ENCODE data around the gene TMEM238.

TMEM238 gene

GRCh38 chr19:55353803-55354697 lies 30.0 kb downstream of the TMEM238 start:
- H3K4me3 ChIP-seq (ENCODE audit: low read length in 2 of 2): peak overlapping the region; percentile 38 to 62
- no peaks in the 10 kb centered on the region for H3K9me3 ChIP-seq (ENCODE audit: control insufficient read depth in 2 of 2, low read length in 2 of 2)
- H3K4me1 ChIP-seq (ENCODE audit: control insufficient read depth, insufficient read depth, low read length): peaks cover 6% of the 10 kb centered on the region
- H3K27me3 ChIP-seq (ENCODE audit: control insufficient read depth in 1 of 2, insufficient read depth in 2 of 2, low read length in 2 of 2): peaks cover 46 to 50% of the 10 kb centered on the region in 2 donors
- H3K27ac ChIP-seq (ENCODE audit: low read length): no peak overlapping the region
- H3K9ac ChIP-seq (ENCODE audit: low read length in 2 of 2): no peak overlapping the region
- no peaks in the 10 kb centered on the region for H3K36me3 ChIP-seq (ENCODE audit: control insufficient read depth in 2 of 2, insufficient read depth in 2 of 2, low read length in 2 of 2)

DNA sequence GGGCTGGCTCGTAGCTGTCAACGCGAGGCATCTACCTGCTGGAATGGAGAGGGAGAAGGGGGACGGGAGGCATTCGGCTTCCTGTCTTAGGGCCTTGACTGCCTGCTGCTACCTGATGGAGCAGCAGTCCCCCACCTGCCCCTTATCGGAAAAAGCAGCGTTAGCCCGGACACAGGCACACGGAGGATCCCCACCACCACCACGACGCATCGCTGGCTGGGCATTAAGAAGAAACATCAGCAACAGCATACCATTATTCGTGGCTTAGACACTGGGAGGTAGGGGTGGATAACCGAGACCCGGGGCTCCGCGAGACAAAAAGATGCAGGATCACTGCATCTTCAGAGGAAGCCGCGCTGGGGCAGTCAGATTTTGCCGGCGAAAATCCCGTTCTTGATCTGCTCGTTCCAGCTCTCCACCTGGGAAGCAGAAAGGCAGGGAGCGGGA lies 30.7 kb downstream of the TMEM238 start:
- H3K27ac ChIP-seq (ENCODE audit: low read length): no peak overlapping the region
- peaks cover 46 to 50% of the 10 kb centered on the region in 2 donors for H3K27me3 ChIP-seq (ENCODE audit: control insufficient read depth in 1 of 2, insufficient read depth in 2 of 2, low read length in 2 of 2)
- no peaks in the 10 kb centered on the region for H3K9me3 ChIP-seq (ENCODE audit: control insufficient read depth in 2 of 2, low read length in 2 of 2)
- peak overlapping the region; percentile 38 to 62 for H3K4me3 ChIP-seq (ENCODE audit: low read length in 2 of 2)
- H3K4me1 ChIP-seq (ENCODE audit: control insufficient read depth, insufficient read depth, low read length): peaks cover 6% of the 10 kb centered on the region
- H3K9ac ChIP-seq (ENCODE audit: low read length in 2 of 2): no peak overlapping the region
- no peaks in the 10 kb centered on the region for H3K36me3 ChIP-seq (ENCODE audit: control insufficient read depth in 2 of 2, insufficient read depth in 2 of 2, low read length in 2 of 2)

GRCh38 chr19:55352549-55353145 lies 31.4 kb downstream of the TMEM238 start:
- H3K9me3 ChIP-seq (ENCODE audit: control insufficient read depth in 2 of 2, low read length in 2 of 2): no peaks in the 10 kb centered on the region
- no peak overlapping the region for H3K4me3 ChIP-seq (ENCODE audit: low read length in 2 of 2)
- no peaks in the 10 kb centered on the region for H3K36me3 ChIP-seq (ENCODE audit: control insufficient read depth in 2 of 2, insufficient read depth in 2 of 2, low read length in 2 of 2)
- H3K4me1 ChIP-seq (ENCODE audit: control insufficient read depth, insufficient read depth, low read length): peaks cover 6% of the 10 kb centered on the region
- H3K27ac ChIP-seq (ENCODE audit: low read length): no peak overlapping the region
- H3K9ac ChIP-seq (ENCODE audit: low read length in 2 of 2): no peak overlapping the region
- peaks cover 46 to 50% of the 10 kb centered on the region in 2 donors for H3K27me3 ChIP-seq (ENCODE audit: control insufficient read depth in 1 of 2, insufficient read depth in 2 of 2, low read length in 2 of 2)

GRCh38 chr19:55352040-55352439 lies 32.1 kb downstream of the TMEM238 start:
- Histone ChIP-seq H3K27me3 (ENCODE audit: control insufficient read depth in 1 of 2, insufficient read depth in 2 of 2, low read length in 2 of 2) (peaks cover 42 to 50% of the 10 kb centered on the region in 2 donors), H3K27ac (ENCODE audit: low read length) (no peak overlapping the region), H3K4me1 (ENCODE audit: control insufficient read depth, insufficient read depth, low read length) (peaks cover 6% of the 10 kb centered on the region), H3K9ac (ENCODE audit: low read length in 2 of 2) (no peak overlapping the region), H3K36me3 (ENCODE audit: control insufficient read depth in 2 of 2, insufficient read depth in 2 of 2, low read length in 2 of 2) (no peaks in the 10 kb centered on the region), H3K4me3 (ENCODE audit: low read length in 2 of 2) (no peak overlapping the region), H3K9me3 (ENCODE audit: control insufficient read depth in 2 of 2, low read length in 2 of 2) (no peaks in the 10 kb centered on the region)

DNA sequence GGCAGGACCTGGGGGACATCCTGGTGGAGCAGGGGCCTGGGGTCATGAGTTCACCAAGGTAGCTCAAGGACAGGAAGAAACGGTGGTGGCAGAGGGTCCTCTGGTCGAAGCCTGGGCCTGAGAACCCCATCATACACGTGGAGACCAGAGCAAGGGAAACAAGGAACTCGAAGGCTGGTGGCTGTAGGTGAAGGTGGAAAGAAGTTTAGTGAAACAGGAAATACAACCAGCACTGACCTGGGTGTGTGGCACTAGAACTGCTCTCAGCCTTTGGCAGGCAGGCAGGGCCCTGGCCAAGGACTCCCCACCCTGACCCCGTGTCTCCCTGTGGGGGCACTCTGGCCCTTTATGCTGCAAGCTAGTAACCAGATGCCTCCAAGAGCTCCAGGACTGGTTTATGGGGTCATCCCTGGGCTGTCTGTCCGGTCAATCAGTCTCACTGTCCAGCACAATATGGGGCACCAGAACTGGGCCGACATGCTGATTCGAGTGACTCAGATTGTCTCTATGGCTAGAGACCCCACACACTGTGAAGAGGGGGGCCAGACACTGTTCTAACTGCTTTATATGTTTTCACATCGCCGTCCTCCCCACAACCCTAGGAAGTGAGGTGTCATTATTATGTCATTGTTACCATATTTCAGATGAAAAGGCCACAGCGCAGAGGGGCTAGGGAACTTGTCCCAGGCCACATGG lies 33.3 kb downstream of the TMEM238 start:
- H3K27ac ChIP-seq (ENCODE audit: low read length): no peak overlapping the region
- no peak overlapping the region for H3K9ac ChIP-seq (ENCODE audit: low read length in 2 of 2)
- peaks cover 39 to 50% of the 10 kb centered on the region in 2 donors for H3K27me3 ChIP-seq (ENCODE audit: control insufficient read depth in 1 of 2, insufficient read depth in 2 of 2, low read length in 2 of 2)

GRCh38 chr19:55348317-55349034 lies 35.6 kb downstream of the TMEM238 start:
- Histone ChIP-seq H3K9me3 (ENCODE audit: control insufficient read depth in 2 of 2, low read length in 2 of 2) (no peaks in the 10 kb centered on the region), H3K4me3 (ENCODE audit: low read length in 2 of 2) (no peak overlapping the region), H3K4me1 (ENCODE audit: control insufficient read depth, insufficient read depth, low read length) (peaks cover 11% of the 10 kb centered on the region), H3K36me3 (ENCODE audit: control insufficient read depth in 2 of 2, insufficient read depth in 2 of 2, low read length in 2 of 2) (no peaks in the 10 kb centered on the region), H3K27ac (ENCODE audit: low read length) (no peak overlapping the region), H3K9ac (ENCODE audit: low read length in 2 of 2) (no peak overlapping the region), H3K27me3 (ENCODE audit: control insufficient read depth in 1 of 2, insufficient read depth in 2 of 2, low read length in 2 of 2) (peaks cover 28 to 33% of the 10 kb centered on the region in 2 donors)

More for the DNA sequence above, 33.3 kb downstream of the TMEM238 start:
- Histone ChIP-seq H3K9me3 (ENCODE audit: control insufficient read depth in 2 of 2, low read length in 2 of 2) (no peaks in the 10 kb centered on the region), H3K36me3 (ENCODE audit: control insufficient read depth in 2 of 2, insufficient read depth in 2 of 2, low read length in 2 of 2) (no peaks in the 10 kb centered on the region), H3K4me1 (ENCODE audit: control insufficient read depth, insufficient read depth, low read length) (peaks cover 10% of the 10 kb centered on the region), H3K4me3 (ENCODE audit: low read length in 2 of 2) (no peak overlapping the region)

DNA sequence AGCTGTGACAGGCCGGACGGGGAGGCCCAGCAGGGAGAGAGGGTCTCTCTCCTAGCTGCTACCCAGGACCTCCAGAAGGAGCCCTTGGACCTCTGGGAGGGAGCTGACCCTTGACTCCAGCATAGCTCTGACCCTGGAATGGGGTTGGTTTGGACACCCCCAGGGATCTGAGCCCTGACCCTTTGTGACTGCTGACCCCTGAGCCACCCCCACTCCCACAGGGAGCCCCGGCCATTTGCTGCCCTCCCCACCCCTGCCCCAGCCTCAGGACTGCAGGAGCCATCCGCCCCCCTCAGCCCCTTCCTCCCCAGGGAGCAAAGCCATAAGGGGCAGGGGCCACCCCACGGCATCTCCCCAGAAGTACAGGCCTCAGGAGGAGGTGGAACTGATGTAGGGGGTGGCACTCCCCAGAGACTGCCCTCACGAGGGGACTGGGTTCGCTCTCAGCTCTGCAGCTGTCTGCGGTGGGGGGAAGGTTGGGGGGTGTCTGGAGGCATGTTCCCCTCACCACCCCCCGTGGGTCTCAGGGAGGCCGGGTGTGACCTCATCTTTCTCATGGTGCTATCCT lies 36.6 kb downstream of the TMEM238 start:
- Histone ChIP-seq H3K9ac (ENCODE audit: low read length in 2 of 2) (no peak overlapping the region), H3K4me1 (ENCODE audit: control insufficient read depth, insufficient read depth, low read length) (peaks cover 8% of the 10 kb centered on the region), H3K4me3 (ENCODE audit: low read length in 2 of 2) (no peak overlapping the region), H3K27ac (ENCODE audit: low read length) (no peak overlapping the region), H3K9me3 (ENCODE audit: control insufficient read depth in 2 of 2, low read length in 2 of 2) (no peaks in the 10 kb centered on the region), H3K36me3 (ENCODE audit: control insufficient read depth in 2 of 2, insufficient read depth in 2 of 2, low read length in 2 of 2) (peaks cover 2 to 3% of the 10 kb centered on the region in 2 donors), H3K27me3 (ENCODE audit: control insufficient read depth in 1 of 2, insufficient read depth in 2 of 2, low read length in 2 of 2) (peaks cover 18 to 24% of the 10 kb centered on the region in 2 donors)

DNA sequence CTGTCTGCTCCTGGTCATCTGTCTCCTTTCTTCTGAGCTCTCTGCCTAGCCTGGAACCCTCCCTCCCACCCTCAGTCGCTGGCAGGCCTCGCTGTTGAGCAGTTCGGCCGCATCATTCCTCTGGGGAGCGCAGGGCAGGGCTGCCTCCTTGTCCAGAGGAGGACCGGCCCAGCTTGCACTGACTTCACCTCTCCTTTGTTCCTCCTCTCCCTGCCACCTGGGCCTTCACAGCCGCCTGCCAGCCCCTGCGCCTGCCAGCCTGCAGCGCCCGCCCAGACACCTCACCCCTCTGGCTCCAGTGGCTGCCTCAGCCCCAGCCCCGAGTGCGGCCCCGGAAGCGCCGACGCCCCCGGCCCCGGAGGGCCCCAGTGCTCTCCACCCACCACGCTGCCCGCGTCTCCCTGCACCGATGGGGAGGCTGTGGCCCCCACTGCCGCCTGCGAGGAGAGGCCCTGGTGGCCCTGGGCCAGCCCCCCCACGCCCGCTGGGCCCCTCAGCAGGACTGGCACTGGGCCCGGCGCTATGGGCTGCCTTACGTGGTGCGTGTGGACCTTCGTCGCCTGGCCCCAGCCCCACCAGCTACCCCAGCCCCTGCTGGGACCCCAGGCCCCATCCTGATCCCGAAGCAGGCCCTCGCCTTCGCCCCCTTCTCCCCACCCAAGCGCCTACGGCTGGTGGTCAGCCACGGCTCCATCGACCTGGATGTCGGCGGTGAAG lies 37.2 kb downstream of the TMEM238 start:
- Histone ChIP-seq H3K27ac (ENCODE audit: low read length) (no peak overlapping the region), H3K9me3 (ENCODE audit: control insufficient read depth in 2 of 2, low read length in 2 of 2) (no peaks in the 10 kb centered on the region), H3K4me3 (ENCODE audit: low read length in 2 of 2) (no peak overlapping the region), H3K36me3 (ENCODE audit: control insufficient read depth in 2 of 2, insufficient read depth in 2 of 2, low read length in 2 of 2) (peaks cover 4% of the 10 kb centered on the region in 2 donors), H3K4me1 (ENCODE audit: control insufficient read depth, insufficient read depth, low read length) (peaks cover 8% of the 10 kb centered on the region), H3K27me3 (ENCODE audit: control insufficient read depth in 1 of 2, insufficient read depth in 2 of 2, low read length in 2 of 2) (peaks cover 12 to 17% of the 10 kb centered on the region in 2 donors), H3K9ac (ENCODE audit: low read length in 2 of 2) (no peak overlapping the region)

- Histone ChIP-seq H3K9me3 (ENCODE audit: control insufficient read depth in 2 of 2, low read length in 2 of 2) (no peaks in the 10 kb centered on the region), H3K4me1 (ENCODE audit: control insufficient read depth, insufficient read depth, low read length) (peaks cover 14% of the 10 kb centered on the region), H3K4me3 (ENCODE audit: low read length in 2 of 2) (no peak overlapping the region), H3K9ac (ENCODE audit: low read length in 2 of 2) (no peak overlapping the region), H3K36me3 (ENCODE audit: control insufficient read depth in 2 of 2, insufficient read depth in 2 of 2, low read length in 2 of 2) (peaks cover 4% of the 10 kb centered on the region in 2 donors), H3K27me3 (ENCODE audit: control insufficient read depth in 1 of 2, insufficient read depth in 2 of 2, low read length in 2 of 2) (peaks cover 4 to 11% of the 10 kb centered on the region in 2 donors), H3K27ac (ENCODE audit: low read length) (no peak overlapping the region)
Measured at GRCh38 chr19:55345818-55346724, 38.0 kb downstream of the TMEM238 start.
